ENCODE measurements around the gene AP2A1.
A peak's percentile ranks its signal among the peaks of the same experiment; 100 is the strongest.

Gene AP2A1

GRCh38 chr19:49766007-49766929 is 533 bp upstream of the AP2A1 start:
- DNase-seq (ENCODE audit: low spot score): peak; percentile 100

- peak; percentile 10 for DNase-seq (ENCODE audit: low spot score)
These were observed 580 bp downstream of the AP2A1 start for GRCh38 chr19:49767381-49767780.

GRCh38 chr19:49767967-49768581 is 1.3 kb downstream of the AP2A1 start:
- DNase-seq (ENCODE audit: low spot score): no peak

GRCh38 chr19:49770529-49770928 is 3.7 kb downstream of the AP2A1 start:
- peak; percentile 15 for DNase-seq (ENCODE audit: low spot score)

GRCh38 chr19:49771674-49772139 is 4.9 kb downstream of the AP2A1 start:
- DNase-seq (ENCODE audit: low spot score): no peak

- peak; percentile 73 for DNase-seq (ENCODE audit: low spot score)
These were observed 6.1 kb downstream of the AP2A1 start for GRCh38 chr19:49772850-49773432.

GRCh38 chr19:49773663-49774350 is 7.0 kb downstream of the AP2A1 start:
- peak; percentile 37 for DNase-seq (ENCODE audit: low spot score)

GRCh38 chr19:49774969-49775368 is 8.2 kb downstream of the AP2A1 start:
- no peak for DNase-seq (ENCODE audit: low spot score)

GRCh38 chr19:49775742-49776370 is 9.1 kb downstream of the AP2A1 start:
- peak; percentile 91 for DNase-seq (ENCODE audit: low spot score)

- peak; percentile 23 for DNase-seq (ENCODE audit: low spot score)
These were observed 9.6 kb downstream of the AP2A1 start for GRCh38 chr19:49776371-49776764.

GRCh38 chr19:49779731-49780555 is 13.1 kb downstream of the AP2A1 start:
- peak; percentile 18 for DNase-seq (ENCODE audit: low spot score)

GRCh38 chr19:49780861-49781260 is 14.1 kb downstream of the AP2A1 start:
- no peak for DNase-seq (ENCODE audit: low spot score)

- no peak for DNase-seq (ENCODE audit: low spot score)
These were observed 14.6 kb downstream of the AP2A1 start for GRCh38 chr19:49781394-49781793.

GRCh38 chr19:49782515-49782914 is 15.7 kb downstream of the AP2A1 start:
- DNase-seq (ENCODE audit: low spot score): no peak

- DNase-seq (ENCODE audit: low spot score): no peak
These were observed 19.6 kb downstream of the AP2A1 start for GRCh38 chr19:49786376-49786820.

GRCh38 chr19:49787746-49788145 is 20.9 kb downstream of the AP2A1 start:
- DNase-seq (ENCODE audit: low spot score): no peak

- no peak for DNase-seq (ENCODE audit: low spot score)
These were observed 22.1 kb downstream of the AP2A1 start for GRCh38 chr19:49788857-49789256.

GRCh38 chr19:49790866-49791265 is 24.1 kb downstream of the AP2A1 start:
- DNase-seq (ENCODE audit: low spot score): no peak

- DNase-seq (ENCODE audit: low spot score): no peak
These were observed 25.1 kb downstream of the AP2A1 start for GRCh38 chr19:49791776-49792445.
